Measurements from ENCODE around the gene TMEM147. TPM values are rescaled to one million over a fixed set of nuclear protein-coding genes. Genes with fewer than 3 reads are reported as not detected.
"Not testable (repeated sequence)": the region's sequence is repeated elsewhere in the genome, so short reads cannot be mapped to it uniquely, and the experiment has no call there.

TMEM147 gene
- total RNA-seq, 1 experiment from 2014 or later, result 116 TPM

DNA sequence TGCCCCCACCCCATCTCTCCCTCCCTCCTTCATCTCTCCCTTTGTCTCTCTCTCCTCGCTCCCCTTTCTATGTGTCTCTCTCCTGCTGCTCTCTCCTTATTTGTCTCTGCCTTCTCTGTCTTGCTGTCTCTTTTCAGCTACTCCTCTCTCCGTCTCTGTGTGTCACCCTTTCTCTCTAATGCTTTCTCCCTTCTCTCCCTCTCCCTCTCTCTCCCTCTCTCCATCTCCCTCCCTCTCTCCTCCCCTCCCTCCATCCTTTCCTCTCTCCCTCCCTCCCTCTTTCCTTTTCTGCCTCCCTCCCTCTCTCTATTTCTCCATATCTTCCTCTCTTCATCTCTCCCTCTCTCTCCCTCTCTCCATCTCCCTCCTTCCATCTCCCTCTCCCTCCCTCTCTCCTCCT is 17.4 kb downstream of the TMEM147 start:
- no peak for DNase-seq (ENCODE audit: low read depth)

GRCh38 chr19:35563207-35563829 is 17.9 kb downstream of the TMEM147 start, which contains the start of gene ATP4A:
ATP4A (minus strand) TSS chr19:35563658; CDS start chr19:35563629, 29 bp downstream.
- DNase-seq (ENCODE audit: low read depth), result no peak

DNA sequence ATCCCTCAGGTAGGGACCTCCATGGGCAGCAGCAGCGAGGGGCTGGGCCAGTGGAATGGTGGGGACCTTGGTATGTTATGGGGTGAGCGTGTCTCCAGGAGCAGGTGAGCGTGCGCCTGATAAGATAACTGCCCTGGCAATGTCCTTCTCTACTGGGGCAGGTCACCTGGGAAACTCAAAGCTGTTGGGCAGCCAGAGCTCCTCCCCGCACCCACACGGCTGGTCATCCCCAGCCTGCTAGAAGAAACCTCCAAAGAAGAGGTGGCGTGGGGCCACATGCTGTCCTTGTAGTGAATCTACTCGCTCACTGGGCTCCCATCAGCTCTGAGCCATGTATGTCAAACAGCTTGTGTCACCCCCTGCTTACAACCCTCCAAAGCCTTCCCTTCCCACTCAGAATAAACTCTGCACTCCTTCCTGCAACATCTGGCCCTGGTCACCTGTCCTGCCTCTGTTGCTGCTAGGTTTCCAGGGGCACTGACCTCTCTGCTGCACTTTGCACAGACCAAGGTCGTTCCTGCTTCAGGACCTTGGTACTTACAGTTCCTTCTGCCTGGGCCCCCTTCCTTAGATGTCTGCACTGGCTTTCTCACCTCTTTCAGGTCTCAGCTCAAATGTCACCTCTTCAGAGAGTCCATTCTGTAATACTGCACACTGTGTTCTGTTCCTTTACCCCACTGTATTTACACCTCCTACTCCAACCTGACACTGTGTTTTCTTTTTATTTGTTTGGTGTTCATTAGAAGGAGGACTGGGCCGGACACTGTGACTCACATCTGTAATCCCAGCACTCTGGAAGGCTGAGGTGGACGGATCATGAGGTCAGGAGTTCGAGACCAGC is 19.8 kb downstream of the TMEM147 start:
- no peak for DNase-seq (ENCODE audit: low read depth)

GRCh38 chr19:35566738-35567137 is 21.3 kb downstream of the TMEM147 start:
- DNase-seq (ENCODE audit: low read depth), result no peak

GRCh38 chr19:35569281-35569781 is 23.9 kb downstream of the TMEM147 start:
- DNase-seq (ENCODE audit: low read depth), result no peak

- no peak for DNase-seq (ENCODE audit: low read depth)
Measured at GRCh38 chr19:35571406-35571965, 26.1 kb downstream of the TMEM147 start.

DNA sequence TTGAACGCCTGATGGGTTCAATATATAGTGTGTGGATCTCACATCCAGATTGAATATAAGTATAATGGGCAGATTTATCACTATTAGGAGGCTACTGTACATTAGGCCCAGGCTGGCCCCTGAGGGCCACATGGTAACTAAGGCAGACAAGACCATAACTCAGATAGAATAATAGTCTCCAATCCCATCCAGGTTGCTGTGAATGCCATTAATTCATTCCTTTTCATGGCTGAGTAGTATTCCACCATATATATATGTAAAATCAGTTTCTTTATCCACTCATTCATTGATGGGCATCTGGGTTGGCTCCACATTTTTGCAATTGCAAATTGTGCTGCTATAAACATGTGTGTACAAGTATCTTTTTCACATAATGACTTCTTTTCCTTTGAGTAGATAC is 32.5 kb downstream of the TMEM147 start:
- DNase-seq (ENCODE audit: low read depth), result no peak

GRCh38 chr19:35578707-35579106 is 33.3 kb downstream of the TMEM147 start:
- DNase-seq (ENCODE audit: low read depth), result no peak

DNA sequence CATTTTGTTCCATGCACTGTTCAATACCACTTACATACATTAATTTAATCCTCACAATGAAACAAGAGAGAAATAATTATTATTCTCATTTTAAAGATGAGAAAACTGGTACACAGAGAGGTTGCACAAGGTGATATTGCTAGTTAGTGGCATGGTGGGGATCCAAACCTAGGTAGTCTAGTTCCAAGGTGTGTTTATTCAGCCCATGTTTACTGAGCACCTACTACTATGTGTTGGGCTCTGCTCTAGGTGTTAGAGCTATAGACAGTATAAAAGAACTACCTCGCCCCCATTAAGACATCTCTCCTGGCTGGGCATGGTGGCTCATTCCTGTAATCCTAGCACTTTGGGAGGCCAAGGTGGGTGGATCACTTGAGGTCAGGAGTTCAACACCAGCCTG is 37.3 kb downstream of the TMEM147 start:
- DNase-seq (ENCODE audit: low read depth), result no peak

DNA sequence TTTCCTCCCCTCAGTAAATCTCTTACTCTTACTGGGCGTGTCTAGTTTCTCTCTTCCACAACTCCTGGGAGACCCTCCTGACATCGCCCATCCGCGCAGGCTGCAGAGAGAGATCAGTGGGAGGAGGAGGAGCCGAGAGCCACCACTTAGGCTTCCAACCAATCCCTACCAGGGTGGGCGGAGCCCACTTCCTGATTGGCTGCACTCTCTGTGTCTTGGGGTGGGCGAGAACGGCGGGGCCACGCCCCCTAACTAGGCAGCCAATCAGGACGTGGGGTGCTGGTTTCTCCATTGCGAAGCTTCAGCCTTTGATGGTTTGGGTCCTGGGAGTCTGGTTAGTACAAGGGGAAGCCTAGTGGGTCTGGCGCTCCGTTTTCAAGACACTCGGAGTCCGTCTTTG is 40.4 kb downstream of the TMEM147 start, which contains the start of gene PMIS2:
TSS of gene PMIS2 (plus strand) at position 326 of the 400 bp plus-strand sequence. CDS start 87 bp downstream, outside the sequence.
- no peak for DNase-seq (ENCODE audit: low read depth)

GRCh38 chr19:35587321-35587720 is 41.9 kb downstream of the TMEM147 start:
- DNase-seq (ENCODE audit: low read depth), result no peak

DNA sequence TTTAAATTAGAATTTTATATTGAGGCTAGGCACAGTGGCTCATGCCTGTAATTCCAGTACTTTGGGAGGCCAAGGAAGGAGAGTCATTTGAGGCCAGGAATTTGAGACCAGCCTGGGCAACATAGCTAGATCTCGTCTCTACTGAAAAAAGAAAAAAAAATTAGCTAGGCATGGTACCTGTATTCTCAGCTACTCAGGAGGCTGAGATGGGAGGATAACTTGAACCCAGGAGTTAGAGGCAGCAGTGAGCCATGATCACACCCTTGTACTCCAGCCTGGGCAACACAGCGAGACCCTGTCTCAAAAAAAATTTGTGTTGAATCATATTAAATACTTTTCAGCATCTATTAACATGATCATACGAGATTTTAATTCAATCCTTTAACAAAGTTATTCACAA is 45.4 kb downstream of the TMEM147 start:
- no peak for DNase-seq (ENCODE audit: low read depth)

- peak; percentile 19 for DNase-seq (ENCODE audit: low read depth)
Measured at GRCh38 chr19:35592226-35592625, 46.8 kb downstream of the TMEM147 start.

DNA sequence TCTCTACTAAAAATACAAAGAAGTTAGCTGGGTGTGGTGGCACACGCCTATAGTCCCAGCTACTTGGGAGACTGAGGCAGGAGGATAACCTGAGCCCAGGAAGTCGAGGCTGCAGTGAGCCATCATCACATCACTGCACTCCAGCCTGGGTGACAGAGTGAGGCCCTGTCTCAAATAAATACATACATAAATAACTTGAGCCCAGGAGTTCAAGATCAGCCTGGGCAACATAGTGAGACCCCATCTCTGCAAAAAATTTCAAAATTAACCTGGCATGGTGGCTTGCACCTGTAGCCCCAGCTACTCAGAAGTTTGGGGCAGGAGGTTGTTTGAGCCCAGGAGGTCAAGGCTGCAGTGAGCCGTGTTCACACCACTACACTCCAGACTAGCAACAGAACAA is 49.6 kb downstream of the TMEM147 start:
- DNase-seq (ENCODE audit: low read depth), result not testable (repeated sequence)

DNA sequence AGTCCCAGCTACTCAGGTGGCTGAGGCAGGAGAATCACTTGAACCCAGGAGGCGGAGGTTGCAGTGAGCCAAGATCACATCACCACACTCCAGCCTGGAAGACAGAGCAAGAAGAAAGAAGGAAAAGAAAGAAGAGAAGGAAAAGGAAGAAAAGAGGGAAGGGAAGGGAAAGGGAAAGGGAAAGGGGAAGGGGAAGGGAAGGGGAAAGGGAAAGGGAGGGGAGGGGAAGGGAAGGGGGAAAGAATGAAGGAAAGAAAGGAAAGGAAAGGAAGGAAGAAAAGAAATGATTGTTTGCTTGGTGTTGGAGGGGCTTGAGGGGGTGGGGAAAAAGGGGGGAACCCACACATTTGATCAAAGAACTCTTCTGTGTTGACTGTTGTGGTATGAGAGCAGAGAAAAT is 50.5 kb downstream of the TMEM147 start:
- DNase-seq (ENCODE audit: low read depth), result no peak

DNA sequence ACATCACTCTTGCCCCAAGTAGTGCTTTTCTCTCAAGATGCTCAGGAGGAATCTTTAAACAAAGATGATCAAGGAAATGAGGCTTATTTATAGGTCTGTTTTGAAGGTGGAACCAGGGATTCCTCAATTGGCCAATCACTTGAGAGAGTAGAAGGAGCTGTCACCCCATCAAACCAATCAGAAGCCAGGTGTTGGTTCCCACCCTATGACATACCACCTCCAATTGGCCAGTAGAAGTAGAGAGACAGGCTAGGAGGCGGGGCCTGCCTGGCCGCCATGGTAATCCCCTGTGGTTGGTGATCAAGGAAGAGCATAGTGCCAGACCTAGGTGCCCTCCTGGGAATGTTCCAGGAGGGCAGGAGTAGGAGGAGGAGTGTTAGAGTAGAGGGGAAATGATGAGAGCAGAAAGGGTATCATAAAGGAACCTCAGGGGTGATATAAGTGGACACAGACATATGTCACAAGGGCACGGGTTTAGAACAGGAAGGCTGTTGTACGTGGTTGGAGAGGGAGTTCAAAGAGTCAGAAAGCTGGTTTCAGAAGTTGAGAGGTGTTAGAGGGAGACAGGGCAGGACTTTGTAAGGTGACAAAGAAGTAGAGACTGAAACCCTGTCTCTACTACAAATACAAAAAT is 51.1 kb downstream of the TMEM147 start:
- DNase-seq (ENCODE audit: low read depth), result peak; percentile 35

Other genes starting within 250 kb of the TMEM147 start
- 1.5 TPM in 1 of 2 replicates, not detected in the other for gene CD22, start 216.4 kb upstream of the TMEM147 start, total RNA-seq (2014; rRNA removed; shearing (Covaris generic))
- gene FFAR1, start 197.7 kb upstream of the TMEM147 start, total RNA-seq (2014; rRNA removed; shearing (Covaris generic)), result not detected in 2 replicates
- not detected in 2 replicates for gene FFAR3, start 187.2 kb upstream of the TMEM147 start, total RNA-seq (2014; rRNA removed; shearing (Covaris generic))
- gene GPR42, start 174.6 kb upstream of the TMEM147 start, total RNA-seq (2014; rRNA removed; shearing (Covaris generic)), result not detected in 2 replicates
- gene FFAR2, start 97.4 kb upstream of the TMEM147 start, total RNA-seq (2014; rRNA removed; shearing (Covaris generic)), result not detected in 2 replicates
- gene KRTDAP, start 55.2 kb upstream of the TMEM147 start, total RNA-seq (2014; rRNA removed; shearing (Covaris generic)), result not detected in 2 replicates
- 6.7 and 34.4 TPM in 2 replicates for gene DMKN, start 32.0 kb upstream of the TMEM147 start, total RNA-seq (2014; rRNA removed; shearing (Covaris generic))
- 0.25 and 0.49 TPM in 2 replicates for gene SBSN, start 17.3 kb upstream of the TMEM147 start, total RNA-seq (2014; rRNA removed; shearing (Covaris generic))
- gene GAPDHS, start 12.2 kb upstream of the TMEM147 start, total RNA-seq (2014; rRNA removed; shearing (Covaris generic)), result not detected in 2 replicates
- gene ATP4A, start 18.0 kb downstream of the TMEM147 start, total RNA-seq (2014; rRNA removed; shearing (Covaris generic)), result not detected in 2 replicates
- not detected in 2 replicates for gene PMIS2, start 40.5 kb downstream of the TMEM147 start, total RNA-seq (2014; rRNA removed; shearing (Covaris generic))
- gene HAUS5, start 67.1 kb downstream of the TMEM147 start, total RNA-seq (2014; rRNA removed; shearing (Covaris generic)), result 9.1 and 10.1 TPM in 2 replicates
- 97.1 and 128 TPM in 2 replicates for gene RBM42, start 83.4 kb downstream of the TMEM147 start, total RNA-seq (2014; rRNA removed; shearing (Covaris generic))
- 0.54 TPM in 1 of 2 replicates, not detected in the other for gene ETV2, start 96.1 kb downstream of the TMEM147 start, total RNA-seq (2014; rRNA removed; shearing (Covaris generic))
- gene COX6B1, start 102.7 kb downstream of the TMEM147 start, total RNA-seq (2014; rRNA removed; shearing (Covaris generic)), result 635 and 1,532 TPM in 2 replicates
- 0.47 TPM in 1 of 2 replicates, not detected in the other for gene UPK1A, start 120.9 kb downstream of the TMEM147 start, total RNA-seq (2014; rRNA removed; shearing (Covaris generic))
- gene ZBTB32, start 158.9 kb downstream of the TMEM147 start, total RNA-seq (2014; rRNA removed; shearing (Covaris generic)), result not detected in 2 replicates
- 4.9 and 8.8 TPM in 2 replicates for gene KMT2B, start 172.4 kb downstream of the TMEM147 start, total RNA-seq (2014; rRNA removed; shearing (Covaris generic))
- gene IGFLR1, start 196.8 kb downstream of the TMEM147 start, total RNA-seq (2014; rRNA removed; shearing (Covaris generic)), result 8.8 and 24.0 TPM in 2 replicates
- gene U2AF1L4, start 199.8 kb downstream of the TMEM147 start, total RNA-seq (2014; rRNA removed; shearing (Covaris generic)), result 18.0 and 24.9 TPM in 2 replicates
- gene PSENEN, start 200.0 kb downstream of the TMEM147 start, total RNA-seq (2014; rRNA removed; shearing (Covaris generic)), result 90.5 and 108 TPM in 2 replicates
- 4.3 and 12.2 TPM in 2 replicates for gene LIN37, start 202.9 kb downstream of the TMEM147 start, total RNA-seq (2014; rRNA removed; shearing (Covaris generic))
- gene HSPB6, start 211.4 kb downstream of the TMEM147 start, total RNA-seq (2014; rRNA removed; shearing (Covaris generic)), result 0.39 and 0.47 TPM in 2 replicates
- 5.9 and 7.4 TPM in 2 replicates for gene PROSER3, start 212.6 kb downstream of the TMEM147 start, total RNA-seq (2014; rRNA removed; shearing (Covaris generic))
- 1.5 and 4.2 TPM in 2 replicates for gene ARHGAP33, start 229.9 kb downstream of the TMEM147 start, total RNA-seq (2014; rRNA removed; shearing (Covaris generic))